ENCODE results near the gene TSHZ2. TPM values are rescaled to one million over a fixed set of nuclear protein-coding genes. Genes with fewer than 3 reads are reported as not detected.

Gene TSHZ2
- total RNA-seq, 1 experiment from 2014 or later, result 0.20 TPM

GRCh38 chr20:52954849-52955248 lies 17.3 kb upstream of the TSHZ2 start:
- ATAC-seq (no peak), DNase-seq (ENCODE audit: low spot score) (no peak)
- CTCF ChIA-PET, result no interaction called here
- peaks cover 6% of the 10 kb centered on the region; the same call in 1 of the 2 replicates for H3K9me3 Mint-ChIP-seq
- H3K27me3 Mint-ChIP-seq (ENCODE audit: low read depth), result no peaks in the 10 kb centered on the region
- H3K4me1 Mint-ChIP-seq, result no peaks in the 10 kb centered on the region
- TF ChIP-seq ATF1 (CRISPR knock-in tag; IDR thresholded peaks at IDR 0.05) (no peak), ZBTB43 (CRISPR knock-in tag; IDR thresholded peaks at IDR 0.05) (no peak), IRF1 (CRISPR knock-in tag; IDR thresholded peaks at IDR 0.05) (no peak), FOXJ3 (CRISPR knock-in tag; IDR thresholded peaks at IDR 0.05; ENCODE audit: borderline replicate concordance) (no peak), HMGA2 (CRISPR knock-in tag; IDR thresholded peaks at IDR 0.05) (no peak), RELA (CRISPR knock-in tag; IDR thresholded peaks at IDR 0.05; ENCODE audit: borderline replicate concordance) (no peak), USF2 (CRISPR knock-in tag; IDR thresholded peaks at IDR 0.05) (no peak), CBFB (CRISPR knock-in tag; IDR thresholded peaks at IDR 0.05; ENCODE audit: low read depth) (no peak), KAT7 (CRISPR knock-in tag; IDR thresholded peaks at IDR 0.05; ENCODE audit: borderline replicate concordance) (no peak)
- TF ChIP-seq, protein P1, sequence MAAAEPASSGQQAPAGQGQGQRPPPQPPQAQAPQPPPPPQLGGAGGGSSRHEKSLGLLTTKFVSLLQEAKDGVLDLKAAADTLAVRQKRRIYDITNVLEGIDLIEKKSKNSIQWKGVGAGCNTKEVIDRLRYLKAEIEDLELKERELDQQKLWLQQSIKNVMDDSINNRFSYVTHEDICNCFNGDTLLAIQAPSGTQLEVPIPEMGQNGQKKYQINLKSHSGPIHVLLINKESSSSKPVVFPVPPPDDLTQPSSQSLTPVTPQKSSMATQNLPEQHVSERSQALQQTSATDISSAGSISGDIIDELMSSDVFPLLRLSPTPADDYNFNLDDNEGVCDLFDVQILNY (CRISPR knock-in tag; IDR thresholded peaks at IDR 0.05), result no peak
- TF ChIP-seq, protein P2, sequence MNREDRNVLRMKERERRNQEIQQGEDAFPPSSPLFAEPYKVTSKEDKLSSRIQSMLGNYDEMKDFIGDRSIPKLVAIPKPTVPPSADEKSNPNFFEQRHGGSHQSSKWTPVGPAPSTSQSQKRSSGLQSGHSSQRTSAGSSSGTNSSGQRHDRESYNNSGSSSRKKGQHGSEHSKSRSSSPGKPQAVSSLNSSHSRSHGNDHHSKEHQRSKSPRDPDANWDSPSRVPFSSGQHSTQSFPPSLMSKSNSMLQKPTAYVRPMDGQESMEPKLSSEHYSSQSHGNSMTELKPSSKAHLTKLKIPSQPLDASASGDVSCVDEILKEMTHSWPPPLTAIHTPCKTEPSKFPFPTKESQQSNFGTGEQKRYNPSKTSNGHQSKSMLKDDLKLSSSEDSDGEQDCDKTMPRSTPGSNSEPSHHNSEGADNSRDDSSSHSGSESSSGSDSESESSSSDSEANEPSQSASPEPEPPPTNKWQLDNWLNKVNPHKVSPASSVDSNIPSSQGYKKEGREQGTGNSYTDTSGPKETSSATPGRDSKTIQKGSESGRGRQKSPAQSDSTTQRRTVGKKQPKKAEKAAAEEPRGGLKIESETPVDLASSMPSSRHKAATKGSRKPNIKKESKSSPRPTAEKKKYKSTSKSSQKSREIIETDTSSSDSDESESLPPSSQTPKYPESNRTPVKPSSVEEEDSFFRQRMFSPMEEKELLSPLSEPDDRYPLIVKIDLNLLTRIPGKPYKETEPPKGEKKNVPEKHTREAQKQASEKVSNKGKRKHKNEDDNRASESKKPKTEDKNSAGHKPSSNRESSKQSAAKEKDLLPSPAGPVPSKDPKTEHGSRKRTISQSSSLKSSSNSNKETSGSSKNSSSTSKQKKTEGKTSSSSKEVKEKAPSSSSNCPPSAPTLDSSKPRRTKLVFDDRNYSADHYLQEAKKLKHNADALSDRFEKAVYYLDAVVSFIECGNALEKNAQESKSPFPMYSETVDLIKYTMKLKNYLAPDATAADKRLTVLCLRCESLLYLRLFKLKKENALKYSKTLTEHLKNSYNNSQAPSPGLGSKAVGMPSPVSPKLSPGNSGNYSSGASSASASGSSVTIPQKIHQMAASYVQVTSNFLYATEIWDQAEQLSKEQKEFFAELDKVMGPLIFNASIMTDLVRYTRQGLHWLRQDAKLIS (CRISPR knock-in tag; IDR thresholded peaks at IDR 0.05; ENCODE audit: borderline replicate concordance), result no peak
- no peak overlapping the region for H3K4me3 Mint-ChIP-seq
- H3K27ac Mint-ChIP-seq, result no peak overlapping the region
- POLR2A ChIA-PET, result no interaction called here
- no peaks in the 10 kb centered on the region for H3K36me3 Mint-ChIP-seq

DNA sequence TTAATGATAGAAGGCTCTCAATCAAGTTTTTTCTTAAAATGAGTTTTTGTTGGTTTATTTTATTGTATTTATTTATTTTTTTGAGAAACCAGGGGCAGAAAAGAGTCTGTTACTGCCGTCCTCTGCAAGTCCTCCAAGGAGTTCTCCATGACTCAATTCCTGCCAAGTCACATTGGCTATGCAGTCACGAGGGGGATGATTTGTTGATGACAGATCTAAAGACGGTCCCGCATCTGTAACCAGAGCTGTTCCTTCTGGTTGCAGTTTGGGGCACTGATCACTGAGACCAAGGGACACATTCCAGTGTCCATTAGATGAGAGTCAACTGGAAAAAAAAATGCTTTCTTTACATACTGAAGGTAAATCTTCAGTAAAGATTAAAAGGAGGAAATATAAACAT lies 13.9 kb upstream of the TSHZ2 start:
- Mint-ChIP-seq H3K27me3 (ENCODE audit: low read depth) (no peaks in the 10 kb centered on the region), H3K36me3 (no peaks in the 10 kb centered on the region), H3K4me3 (no peak overlapping the region), H3K9me3 (peaks cover 6% of the 10 kb centered on the region; the same call in 1 of the 2 replicates), H3K4me1 (no peaks in the 10 kb centered on the region), H3K27ac (no peak overlapping the region)
- ChIA-PET CTCF (interaction anchor here (1.3 kb wide), 2 partner anchors 646 to 852 kb away, joined by 3 to 7 read pairs; no protein-coding TSS in a partner anchor), POLR2A (no interaction called here)
- no peak for ATAC-seq
- no peak for TF ChIP-seq ZNF671 (CRISPR knock-in tag; IDR thresholded peaks at IDR 0.05)
- no peak for TF ChIP-seq GTF2I (CRISPR knock-in tag; conservative IDR thresholded peaks at IDR 0.05)
- TF ChIP-seq MYBL2 (CRISPR knock-in tag; IDR thresholded peaks at IDR 0.05), result no peak
- TF ChIP-seq, protein P3, sequence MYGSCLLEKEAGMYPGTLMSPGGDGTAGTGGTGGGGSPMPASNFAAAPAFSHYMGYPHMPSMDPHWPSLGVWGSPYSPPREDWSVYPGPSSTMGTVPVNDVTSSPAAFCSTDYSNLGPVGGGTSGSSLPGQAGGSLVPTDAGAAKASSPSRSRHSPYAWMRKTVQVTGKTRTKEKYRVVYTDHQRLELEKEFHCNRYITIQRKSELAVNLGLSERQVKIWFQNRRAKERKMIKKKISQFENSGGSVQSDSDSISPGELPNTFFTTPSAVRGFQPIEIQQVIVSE (CRISPR knock-in tag; IDR thresholded peaks at IDR 0.05; ENCODE audit: borderline replicate concordance), result no peak
- no peak for TF ChIP-seq ZNF121 (CRISPR knock-in tag; IDR thresholded peaks at IDR 0.05)
- DNase-seq (ENCODE audit: low spot score), result no peak

All from WTC11 (cell line).